ENCODE measurements around the gene SPTSSA.

DNA sequence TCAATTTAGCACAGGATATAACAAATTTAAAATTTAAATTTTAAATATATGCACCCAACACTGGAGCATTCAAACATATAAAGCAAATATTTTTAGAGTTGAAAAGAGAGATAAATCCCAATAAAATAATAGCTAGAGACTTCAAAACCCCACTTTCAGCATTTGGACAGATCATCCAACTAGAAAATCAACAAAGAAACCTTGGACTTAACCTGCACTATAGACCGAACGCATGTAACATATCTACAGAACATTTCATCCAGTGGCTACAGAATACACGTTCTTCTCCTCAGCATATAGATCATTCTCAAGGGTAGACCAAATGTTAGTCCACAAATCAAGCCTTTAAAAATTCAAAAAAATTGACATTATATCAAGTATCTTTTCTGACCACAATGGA, 64.0 kb downstream of the SPTSSA start:
- TF ChIP-seq EZH2phosphoT487 (IDR thresholded peaks at IDR 0.05; ENCODE audit: low read length), result no peak
- TF ChIP-seq, protein P1, sequence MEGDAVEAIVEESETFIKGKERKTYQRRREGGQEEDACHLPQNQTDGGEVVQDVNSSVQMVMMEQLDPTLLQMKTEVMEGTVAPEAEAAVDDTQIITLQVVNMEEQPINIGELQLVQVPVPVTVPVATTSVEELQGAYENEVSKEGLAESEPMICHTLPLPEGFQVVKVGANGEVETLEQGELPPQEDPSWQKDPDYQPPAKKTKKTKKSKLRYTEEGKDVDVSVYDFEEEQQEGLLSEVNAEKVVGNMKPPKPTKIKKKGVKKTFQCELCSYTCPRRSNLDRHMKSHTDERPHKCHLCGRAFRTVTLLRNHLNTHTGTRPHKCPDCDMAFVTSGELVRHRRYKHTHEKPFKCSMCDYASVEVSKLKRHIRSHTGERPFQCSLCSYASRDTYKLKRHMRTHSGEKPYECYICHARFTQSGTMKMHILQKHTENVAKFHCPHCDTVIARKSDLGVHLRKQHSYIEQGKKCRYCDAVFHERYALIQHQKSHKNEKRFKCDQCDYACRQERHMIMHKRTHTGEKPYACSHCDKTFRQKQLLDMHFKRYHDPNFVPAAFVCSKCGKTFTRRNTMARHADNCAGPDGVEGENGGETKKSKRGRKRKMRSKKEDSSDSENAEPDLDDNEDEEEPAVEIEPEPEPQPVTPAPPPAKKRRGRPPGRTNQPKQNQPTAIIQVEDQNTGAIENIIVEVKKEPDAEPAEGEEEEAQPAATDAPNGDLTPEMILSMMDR (IDR thresholded peaks at IDR 0.05; ENCODE audit: low read length), result no peak
- no peak for TF ChIP-seq EZH2 (optimal IDR thresholded peaks at IDR 0.05; ENCODE audit: low read depth, low read length)

Data from MM.1S (cell line).